IMR-90 (cell line): ENCODE results near the gene TUBGCP3. TPM values are rescaled to one million over a fixed set of nuclear protein-coding genes. Genes with fewer than 3 reads are reported as not detected.
A peak's percentile ranks its signal among the peaks of the same experiment; 100 is the strongest.

Experiments used
- ATAC-seq: fragments of 200-7000 bp; cut with Tn5 transposase; 2 replicates; pipeline ENCODE4 v1.9.1; 2020; ENCODE audit warnings: low read depth, mild to moderate bottlenecking, moderate library complexity
- BruUV-seq: library from RNA; stranded (reverse); fragments of 400-500 nt; replicated peaks from 2 replicates; lab custom pipeline; 2021; lab: Mats Ljungman, UMichigan
- CTCF ChIA-PET: fragments of 300-600 bp; formaldehyde crosslinking; extraction: SDS; loops from one replicate; lab custom pipeline; 2021; ENCODE audit warnings: antibody characterized with exemption; lab: Yijun Ruan, JAX
- POLR2A ChIA-PET: fragments of 300-600 bp; sonication (Branson Sonifier 250); formaldehyde crosslinking; loops from one replicate; lab custom pipeline; 2022; ENCODE audit warnings: antibody characterized with exemption; ENCODE audit not compliant: unreplicated experiment; lab: Charles Lee
- DNase-seq: peaks from one replicate; pipeline ENCODE4 v3.0.0; 2013
- H2AFZ ChIP-seq: replicated peaks from 2 replicates; pipeline ENCODE3; 2013; ENCODE audit warnings: low read length, mild to moderate bottlenecking; ENCODE audit not compliant: poor library complexity
- H2AK5ac ChIP-seq: 2 replicates; pipeline ENCODE4 v1.6.1; 2013; ENCODE audit warnings: low read depth, low read length, inconsistent platforms
- H2AK9ac ChIP-seq: replicated peaks from 2 replicates; pipeline ENCODE3; 2013; ENCODE audit warnings: mild to moderate bottlenecking, low read depth, low read length, moderate library complexity; ENCODE audit not compliant: poor library complexity
- H2BK120ac ChIP-seq: 2 replicates; pipeline ENCODE4 v1.6.1; 2013; ENCODE audit warnings: low read depth, low read length, inconsistent platforms
- H2BK15ac ChIP-seq: 3 replicates; pipeline ENCODE4 v1.6.1; 2013; ENCODE audit warnings: low read depth, low read length, inconsistent platforms
- H2BK20ac ChIP-seq: 2 replicates; pipeline ENCODE4 v1.6.1; 2013; ENCODE audit warnings: low read depth, mild to moderate bottlenecking, inconsistent platforms, low read length, moderate library complexity
- H2BK5ac ChIP-seq: 2 replicates; pipeline ENCODE4 v1.6.1; 2013; ENCODE audit warnings: mild to moderate bottlenecking, low read depth, low read length, inconsistent platforms; ENCODE audit not compliant: poor library complexity, severe bottlenecking
- H3K14ac ChIP-seq: replicated peaks from 2 replicates; pipeline ENCODE4 v1.6.1; 2013; ENCODE audit warnings: low read depth, low read length, inconsistent platforms
- H3K18ac ChIP-seq: 2 replicates; pipeline ENCODE4 v1.6.1; 2013; ENCODE audit warnings: low read depth, low read length, control low read depth
- H3K23ac ChIP-seq: 2 replicates; pipeline ENCODE4 v1.6.1; 2013; ENCODE audit warnings: low read depth, low read length, inconsistent platforms
- H3K27ac ChIP-seq: 2 replicates; pipeline ENCODE4 v1.5.1; 2013; ENCODE audit warnings: mild to moderate bottlenecking, control low read depth, low read length; ENCODE audit not compliant: insufficient read depth
- H3K27me3 ChIP-seq: 2 replicates; pipeline ENCODE4 v1.6.1; 2013; ENCODE audit warnings: low read length; ENCODE audit not compliant: control insufficient read depth, insufficient read depth
- H3K36me3 ChIP-seq: 2 replicates; pipeline ENCODE4 v1.6.1; 2013; ENCODE audit warnings: low read length, mixed read lengths; ENCODE audit not compliant: control insufficient read depth, insufficient read depth
- H3K4ac ChIP-seq: 2 replicates; pipeline ENCODE4 v1.6.1; 2013; ENCODE audit warnings: low read depth, low read length, inconsistent platforms
- H3K4me1 ChIP-seq: 2 replicates; pipeline ENCODE4 v1.6.1; 2013; ENCODE audit warnings: low read length, mixed read lengths; ENCODE audit not compliant: control insufficient read depth, insufficient read depth
- H3K4me2 ChIP-seq: 2 replicates; pipeline ENCODE4 v1.6.1; 2013; ENCODE audit warnings: low read depth, mild to moderate bottlenecking, control low read depth, low read length, moderate library complexity
- H3K4me3 ChIP-seq: 2 replicates; pipeline ENCODE4 v1.5.1; 2013; ENCODE audit warnings: low read depth, mild to moderate bottlenecking, control low read depth, low read length, moderate library complexity; ENCODE audit not compliant: insufficient read depth
- H3K56ac ChIP-seq: 2 replicates; pipeline ENCODE4 v1.6.1; 2013; ENCODE audit warnings: low read length, inconsistent platforms; ENCODE audit not compliant: insufficient read depth; ENCODE audit errors: extremely low read depth
- H3K79me1 ChIP-seq, 2 experiments: 2 replicates each; pipeline ENCODE4 v1.6.1; 2013; ENCODE audit warnings: low read length in 2 of 2, inconsistent platforms in 1 of 2, low read depth in 1 of 2
- H3K9ac ChIP-seq: 2 replicates; pipeline ENCODE4 v1.6.1; 2013; ENCODE audit warnings: low read depth, low read length, control low read depth
- H3K9me1 ChIP-seq: 2 replicates; pipeline ENCODE4 v1.6.1; 2013; ENCODE audit warnings: low read length, inconsistent platforms; ENCODE audit not compliant: insufficient read depth
- H3K9me3 ChIP-seq: 2 replicates; pipeline ENCODE4 v1.6.1; 2013; ENCODE audit warnings: low read length; ENCODE audit not compliant: control insufficient read depth, insufficient read depth
- H4K20me1 ChIP-seq: 2 replicates; pipeline ENCODE4 v1.6.1; 2013; ENCODE audit warnings: low read length, inconsistent platforms; ENCODE audit not compliant: insufficient read depth
- H4K5ac ChIP-seq: 2 replicates; pipeline ENCODE4 v1.6.1; 2013; ENCODE audit warnings: mild to moderate bottlenecking, low read depth, low read length, control low read depth
- H4K8ac ChIP-seq, 2 experiments: 2 replicates each; pipeline ENCODE4 v1.6.1; 2013; ENCODE audit warnings: low read depth in 2 of 2, low read length in 2 of 2, control low read depth in 1 of 2, inconsistent platforms in 1 of 2
- H4K91ac ChIP-seq: 2 replicates; pipeline ENCODE4 v1.6.1; 2013; ENCODE audit warnings: low read depth, low read length, inconsistent platforms; ENCODE audit not compliant: insufficient read depth
- BHLHE40 ChIP-seq: fragments of 150-350 bp; IDR thresholded peaks from 2 replicates; pipeline ENCODE4 v1.6.1; 2016; ENCODE audit warnings: mild to moderate bottlenecking, low read depth, low read length
- CEBPB ChIP-seq: IDR thresholded peaks from 2 replicates; pipeline ENCODE4 v1.6.1; 2012; ENCODE audit warnings: low read depth, low read length, improper control_type of control experiment
- FOS ChIP-seq: fragments of 150-350 bp; IDR thresholded peaks from 2 replicates; pipeline ENCODE4 v1.6.1; 2016; ENCODE audit warnings: low read depth, low read length
- MAFK ChIP-seq: IDR thresholded peaks from 2 replicates; pipeline ENCODE4 v1.6.1; 2012; ENCODE audit warnings: low read depth, low read length, improper control_type of control experiment
- MAZ ChIP-seq: IDR thresholded peaks from 2 replicates; pipeline ENCODE4 v1.6.1; 2012; ENCODE audit warnings: low read depth, mild to moderate bottlenecking, low read length, improper control_type of control experiment, moderate library complexity, borderline replicate concordance
- NFE2L2 ChIP-seq: fragments of 150-350 bp; IDR thresholded peaks from 2 replicates; pipeline ENCODE4 v1.6.1; 2016; ENCODE audit warnings: low read depth, mild to moderate bottlenecking, low read length
- RCOR1 ChIP-seq: IDR thresholded peaks from 2 replicates; pipeline ENCODE4 v1.6.1; 2012; ENCODE audit warnings: mild to moderate bottlenecking, low read length, improper control_type of control experiment; ENCODE audit not compliant: insufficient replicate concordance
- RFX5 ChIP-seq: IDR thresholded peaks from 2 replicates; pipeline ENCODE4 v1.8.0; 2012; ENCODE audit warnings: low read depth, mild to moderate bottlenecking, low read length, moderate library complexity
- SMC3 ChIP-seq: fragments of 150-350 bp; IDR thresholded peaks from 2 replicates; pipeline ENCODE4 v1.6.1; 2016; ENCODE audit warnings: low read depth, mild to moderate bottlenecking, antibody characterized with exemption, low read length, moderate library complexity
- USF2 ChIP-seq: fragments of 150-350 bp; IDR thresholded peaks from 2 replicates; pipeline ENCODE4 v1.6.1; 2017; ENCODE audit warnings: mild to moderate bottlenecking, antibody characterized with exemption, low read length, low read depth
- WGBS, 2 experiments: methylation state at CpG; one replicate each; pipeline versions ENCODE4 v1.1.5 to v1.1.7; 2013; ENCODE audit warnings: missing lambda C conversion rate in 2 of 2; ENCODE audit not compliant: insufficient read length in 1 of 2; ENCODE audit errors: extremely low coverage in 2 of 2; 5-methylcytosine and 5-hydroxymethylcytosine counted together
- dilution Hi-C: fragments of 300-500 bp; cut with HindIII; formaldehyde crosslinking; loops from one replicate; pipeline ENCODE4 v1.14.3; 2018; ENCODE audit warnings: low sequenced_read_pairs; ENCODE audit not compliant: unreplicated experiment
- in situ Hi-C: fragments of 300-500 bp; cut with MboI; formaldehyde crosslinking; loops from 3 replicates; pipeline ENCODE4 v1.14.3; 2019; ENCODE audit warnings: low sequenced_read_pairs, inconsistent platforms, mixed read lengths
- intact Hi-C: fragments of 100-400 bp; cut with micrococcal nuclease; formaldehyde crosslinking; loops from 2 replicates; pipeline ENCODE4 v1.10.0; 2022
- polyA plus RNA-seq, 3 experiments: library from polyadenylated mRNA; depleted of rRNA; stranded (reverse); fragments of >200 nt; gene quantifications; 2 replicates each; pipeline ENCODE4 v1.2.3, GENCODE V29; 2012; ENCODE audit warnings: low replicate concordance in 1 of 3
- total RNA-seq: library from RNA; depleted of rRNA; stranded (reverse); fragments of >200 nt; gene quantifications from 2 replicates; pipeline ENCODE4 v1.2.3, GENCODE V29; 2012

The TUBGCP3 gene
- total and polyA plus RNA-seq, 2 of the 4 experiments (the other 2 are of a cell fraction) = 16.0 to 17.8 TPM

- no peaks in the 10 kb centered on the region for H4K20me1 ChIP-seq
- ATAC-seq (no peak), DNase-seq (no peak)
- H4K5ac ChIP-seq = no peak overlapping the region
- H4K8ac ChIP-seq = no peak overlapping the region
- H2AK9ac ChIP-seq = no peak overlapping the region
- H4K91ac ChIP-seq = no peak overlapping the region
- no peak overlapping the region for H3K14ac ChIP-seq
- CTCF ChIA-PET = no interaction called here
- no peak overlapping the region for H3K4me2 ChIP-seq
- in situ Hi-C loops = no loop called here
- H2AFZ ChIP-seq = peak overlapping the region; percentile 11
- H3K4ac ChIP-seq = no peak overlapping the region
- H3K4me1 ChIP-seq = no peaks in the 10 kb centered on the region
- intact Hi-C loops = no loop called here
- H3K18ac ChIP-seq = no peak overlapping the region
- 79% methylated on average over 21 of the region's 35 CpGs; no CpG with 5 or more reads in 1 of the 2 experiments for WGBS, 2 experiments
- BruUV-seq = no TSS peak
- no peak overlapping the region for H3K4me3 ChIP-seq
- H2AK5ac ChIP-seq = no peak overlapping the region
- H3K56ac ChIP-seq = no peak overlapping the region
- H3K23ac ChIP-seq = no peak overlapping the region
- no peaks in the 10 kb centered on the region for H3K79me1 ChIP-seq
- dilution Hi-C loops = no loop called here
- H3K9me3 ChIP-seq = no peaks in the 10 kb centered on the region
- H2BK120ac ChIP-seq = no peak overlapping the region
- no peaks in the 10 kb centered on the region for H3K27me3 ChIP-seq
- H2BK15ac ChIP-seq = no peak overlapping the region
- no peaks in the 10 kb centered on the region for H3K9me1 ChIP-seq
- TF ChIP-seq RFX5 = no peak
- no peak for TF ChIP-seq RCOR1
- TF ChIP-seq NFE2L2 = no peak
- no peak for TF ChIP-seq USF2
- no peak for TF ChIP-seq FOS
- TF ChIP-seq CEBPB = no peak
- no peak for TF ChIP-seq BHLHE40
- TF ChIP-seq MAFK = no peak
- no peak for TF ChIP-seq SMC3
- no peak for TF ChIP-seq MAZ
- no peak overlapping the region for H2BK20ac ChIP-seq
- no peaks in the 10 kb centered on the region for H3K36me3 ChIP-seq
- H3K9ac ChIP-seq = no peak overlapping the region
- H3K27ac ChIP-seq = no peak overlapping the region
- no peak overlapping the region for H2BK5ac ChIP-seq
- POLR2A ChIA-PET = no interaction called here
These were observed 122.5 kb downstream of the TUBGCP3 start for GRCh38 chr13:112465251-112466131.
